NCI-H345 (cell line): ENCODE results near the gene CEBPB.
"Not testable (repeated sequence)": the region's sequence is repeated elsewhere in the genome, so short reads cannot be mapped to it uniquely, and the experiment has no call there.

Experiments used
- DNase-seq: peaks from one replicate; lab custom pipeline; 2025; lab: John Stamatoyannopoulos, UW

The CEBPB gene

GRCh38 chr20:50170549-50171220, 19.9 kb upstream of the CEBPB start:
- no peak for DNase-seq

- DNase-seq = no peak
These were observed 18.1 kb upstream of the CEBPB start for GRCh38 chr20:50172347-50173013.

DNA sequence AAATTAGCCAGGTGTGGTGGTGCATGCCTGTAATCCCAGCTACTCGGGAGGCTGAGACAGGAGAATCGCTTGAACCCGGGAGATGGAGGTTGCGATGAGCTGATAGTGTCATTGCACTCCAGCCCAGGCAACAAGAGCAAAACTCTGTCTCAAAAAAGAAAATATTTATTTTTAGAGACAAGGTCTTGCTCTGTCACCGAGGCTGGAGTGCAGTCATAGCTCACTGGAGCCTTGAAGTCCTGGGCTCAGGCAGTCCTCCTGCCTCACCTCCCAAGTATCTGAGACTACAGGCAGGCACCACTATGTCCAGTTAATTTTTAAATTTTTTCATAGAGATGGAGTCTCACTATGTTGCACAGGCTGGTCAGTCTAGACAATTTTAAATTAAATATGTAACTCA, 16.2 kb upstream of the CEBPB start:
- no peak for DNase-seq

GRCh38 chr20:50175938-50176933, 14.4 kb upstream of the CEBPB start:
- no peak for DNase-seq

- not testable (repeated sequence) for DNase-seq
These were observed 12.0 kb upstream of the CEBPB start for GRCh38 chr20:50178672-50179071.

DNA sequence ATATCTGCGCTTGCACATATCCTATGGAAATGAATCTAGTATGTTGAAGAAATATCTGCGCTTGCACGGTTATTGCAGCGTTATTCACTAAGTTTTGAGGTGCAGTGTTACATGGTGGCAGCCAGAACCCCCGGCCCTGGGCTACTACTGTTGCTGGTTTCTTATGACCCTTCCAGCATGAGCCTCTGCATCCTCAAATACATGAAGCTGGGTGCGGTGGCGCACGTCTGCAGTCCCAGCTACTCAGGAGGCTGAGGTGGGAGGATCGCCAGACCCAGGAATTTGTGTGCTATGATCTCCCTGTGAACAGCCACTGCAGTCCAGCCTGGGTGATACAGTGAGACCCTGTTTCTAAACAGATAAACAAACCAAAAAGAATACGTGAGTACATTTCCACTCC, 9.3 kb upstream of the CEBPB start:
- no peak for DNase-seq

DNA sequence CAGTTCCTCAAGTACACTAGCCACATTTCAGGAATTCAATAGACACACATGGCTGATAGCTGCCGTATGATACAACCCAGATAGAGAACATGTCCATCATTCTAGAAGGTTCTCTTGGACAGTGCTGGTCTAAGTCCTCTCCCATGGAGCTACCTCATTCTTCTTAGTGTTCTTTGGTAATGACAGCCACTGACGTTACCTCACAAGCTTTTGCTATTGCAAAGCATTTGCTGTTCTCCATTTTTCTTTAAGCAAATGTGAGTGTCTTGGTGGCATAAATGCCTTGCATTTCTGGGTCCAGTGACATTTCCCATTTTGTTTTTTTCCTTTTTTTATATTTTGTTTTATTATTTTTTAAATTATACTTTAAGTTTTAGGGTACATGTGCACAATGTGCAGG, 8.3 kb upstream of the CEBPB start:
- DNase-seq = no peak

DNA sequence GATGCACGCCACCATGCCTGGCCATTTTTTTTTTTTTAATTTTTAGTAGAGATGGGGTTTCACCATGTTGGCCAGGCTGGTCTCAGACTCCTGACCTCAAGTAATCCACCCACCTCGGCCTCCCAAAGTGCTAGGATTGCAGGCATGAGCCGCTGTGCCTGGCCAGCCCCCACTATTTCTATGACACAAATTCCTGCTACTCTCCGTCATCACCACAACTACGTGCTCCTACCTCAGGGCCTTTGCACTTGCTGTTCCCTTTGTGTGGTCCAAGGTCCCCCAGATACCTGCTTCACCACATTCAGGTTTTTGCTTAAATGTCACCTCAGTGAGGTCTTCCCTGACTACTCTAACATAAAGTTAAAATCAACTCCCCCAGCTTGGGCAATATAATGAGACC, 5.2 kb upstream of the CEBPB start:
- DNase-seq = no peak

DNA sequence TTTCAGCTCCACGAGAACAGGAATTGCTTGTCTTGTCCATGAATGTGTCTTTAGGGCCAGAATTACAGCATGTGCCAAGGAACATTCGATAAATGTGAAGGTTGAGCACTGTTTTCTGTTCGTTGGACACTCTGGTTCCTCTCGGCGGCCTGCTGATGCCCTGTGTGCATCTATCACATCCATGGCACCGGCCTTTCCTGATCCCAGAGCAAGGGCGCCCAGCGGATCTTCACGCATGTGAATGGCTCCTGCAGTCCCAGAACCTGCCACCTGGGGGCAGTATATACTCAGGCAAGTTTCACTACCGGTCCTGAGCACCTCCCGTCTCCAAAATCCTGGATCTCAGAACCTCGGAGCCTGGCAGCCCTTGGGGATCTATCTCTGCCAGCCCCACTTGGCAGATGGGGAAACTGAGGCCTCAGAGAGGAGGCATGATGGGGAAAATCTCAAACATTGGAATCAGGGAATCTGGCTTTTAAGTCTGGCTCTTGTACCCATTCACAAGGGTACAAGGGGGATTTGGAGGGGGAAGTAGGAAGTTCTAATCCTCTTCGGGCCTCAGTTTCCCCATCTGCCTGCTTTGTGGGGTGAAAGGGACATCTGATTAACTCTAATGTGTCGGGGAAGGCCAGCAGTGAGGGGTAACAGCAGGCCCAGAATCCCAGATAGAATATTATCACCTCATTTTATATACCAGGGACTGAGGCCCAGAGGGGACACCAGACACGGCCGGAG, 4.3 kb upstream of the CEBPB start:
- peak; percentile 94 for DNase-seq

DNA sequence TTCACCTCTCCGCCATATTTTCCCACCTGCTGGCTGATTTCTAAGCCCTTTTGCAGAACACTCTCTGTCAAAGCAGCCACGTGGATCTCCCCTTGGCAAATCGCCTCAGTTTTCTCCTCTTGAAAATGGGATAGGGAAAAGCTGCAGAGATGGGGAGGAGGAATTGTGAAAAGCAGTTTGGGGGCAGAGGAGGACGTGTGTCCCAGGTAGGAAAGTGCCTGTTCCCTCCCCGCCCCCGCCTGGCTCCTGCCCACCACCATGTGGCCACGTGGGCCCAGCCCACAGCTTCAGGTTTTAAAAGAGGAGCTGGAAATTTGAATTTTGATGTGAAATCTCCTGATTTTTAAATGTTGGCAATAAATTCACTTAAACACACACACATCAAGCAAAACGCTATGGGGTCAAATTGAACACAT, 3.6 kb upstream of the CEBPB start:
- no peak for DNase-seq

GRCh38 chr20:50187403-50188051, 3.1 kb upstream of the CEBPB start:
- DNase-seq = peak; percentile 36

DNA sequence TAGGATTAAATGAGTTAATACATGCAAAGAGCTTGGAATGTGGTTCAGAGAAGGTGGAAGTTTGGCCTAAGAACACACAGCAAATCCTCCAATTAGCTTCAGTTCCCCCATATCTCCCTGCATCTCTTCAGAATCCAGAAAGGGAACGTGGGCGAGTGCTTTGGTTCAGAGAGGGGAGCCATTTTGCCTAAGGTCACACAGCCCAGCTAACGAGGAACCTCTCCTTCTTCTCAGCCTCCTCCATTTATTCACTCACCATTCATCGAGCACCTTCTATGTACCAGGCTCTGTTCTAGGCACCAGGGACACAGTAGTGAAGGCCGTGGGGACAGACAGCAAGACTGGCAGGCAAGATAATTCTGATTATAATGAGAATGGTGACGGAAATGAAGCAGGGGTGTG, 2.3 kb upstream of the CEBPB start:
- DNase-seq = no peak

DNA sequence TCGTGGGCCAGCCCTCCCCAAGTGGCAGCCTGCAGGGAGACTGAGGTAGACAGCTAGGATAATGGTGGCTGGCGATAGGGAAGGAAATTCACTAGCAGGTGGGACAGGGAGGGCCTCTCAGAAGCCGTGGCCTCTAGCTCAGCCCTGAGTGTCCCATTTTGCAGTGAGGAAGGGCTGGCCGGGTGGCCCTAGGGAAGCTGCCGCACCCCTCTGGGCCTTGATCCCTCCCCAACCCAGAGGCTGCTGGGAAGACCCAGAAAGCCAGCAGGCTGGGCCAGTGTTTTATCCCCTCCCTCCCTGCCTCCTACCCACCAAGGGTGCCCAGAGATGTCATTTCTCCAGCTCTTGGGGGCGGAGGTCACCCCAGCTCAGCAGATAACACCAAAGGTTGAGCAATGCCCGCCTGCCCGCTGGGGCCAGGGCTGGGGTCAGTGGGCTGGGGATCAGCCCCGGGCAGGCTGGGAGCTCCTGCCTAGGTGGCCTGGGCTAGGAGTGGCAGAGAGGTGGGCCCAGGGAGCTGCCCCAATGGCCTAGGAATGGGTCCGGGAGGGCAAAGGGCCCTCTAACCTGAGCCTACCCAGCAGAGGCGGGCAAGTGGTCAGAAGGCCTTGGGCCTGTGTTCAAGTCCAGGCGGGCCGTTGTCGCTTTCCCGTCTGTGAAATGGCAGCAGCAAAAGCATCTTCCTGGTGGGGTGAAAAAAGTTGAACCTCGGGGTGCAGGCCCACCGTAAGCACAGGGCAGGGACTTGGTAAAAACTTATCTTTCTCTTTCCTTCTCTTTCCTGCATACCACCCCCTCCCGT, 1.6 kb upstream of the CEBPB start:
- no peak for DNase-seq

- peak; percentile 62 for DNase-seq
These were observed 864 bp upstream of the CEBPB start for GRCh38 chr20:50189681-50190250.

- peak; percentile 66 for DNase-seq
These were observed 474 bp downstream of the CEBPB start for GRCh38 chr20:50191065-50191543.

- peak; percentile 65 for DNase-seq
These were observed 1.1 kb downstream of the CEBPB start for GRCh38 chr20:50191544-50192363.

DNA sequence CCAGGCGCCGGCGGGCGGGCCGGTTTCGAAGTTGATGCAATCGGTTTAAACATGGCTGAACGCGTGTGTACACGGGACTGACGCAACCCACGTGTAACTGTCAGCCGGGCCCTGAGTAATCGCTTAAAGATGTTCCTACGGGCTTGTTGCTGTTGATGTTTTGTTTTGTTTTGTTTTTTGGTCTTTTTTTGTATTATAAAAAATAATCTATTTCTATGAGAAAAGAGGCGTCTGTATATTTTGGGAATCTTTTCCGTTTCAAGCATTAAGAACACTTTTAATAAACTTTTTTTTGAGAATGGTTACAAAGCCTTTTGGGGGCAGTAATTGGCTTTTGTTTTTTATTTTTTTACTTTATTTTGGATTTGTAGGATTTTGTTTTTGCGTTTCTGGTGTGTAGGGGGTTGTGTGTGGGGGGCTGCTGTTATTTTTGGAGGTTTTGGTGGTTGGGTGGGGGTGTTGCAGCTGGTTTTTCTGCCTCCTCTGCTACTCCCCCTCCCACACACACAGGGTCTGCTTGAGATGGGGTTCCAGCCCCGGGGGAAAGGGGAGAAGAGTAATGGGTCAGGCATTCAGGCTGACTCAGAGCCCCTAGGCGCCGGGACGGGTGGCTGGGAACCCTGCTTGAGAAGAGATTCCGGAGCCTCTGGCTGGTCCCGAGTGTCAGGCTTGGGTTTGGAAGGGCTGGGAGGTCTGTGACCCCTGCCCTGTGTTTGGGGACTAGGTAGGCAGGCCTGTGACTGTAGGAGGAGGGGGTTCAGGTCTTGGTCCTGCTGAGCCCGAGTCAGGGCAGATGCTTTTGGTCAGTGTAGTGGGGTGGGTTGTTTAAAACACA, 2.0 kb downstream of the CEBPB start:
- DNase-seq = peak; percentile 91

DNA sequence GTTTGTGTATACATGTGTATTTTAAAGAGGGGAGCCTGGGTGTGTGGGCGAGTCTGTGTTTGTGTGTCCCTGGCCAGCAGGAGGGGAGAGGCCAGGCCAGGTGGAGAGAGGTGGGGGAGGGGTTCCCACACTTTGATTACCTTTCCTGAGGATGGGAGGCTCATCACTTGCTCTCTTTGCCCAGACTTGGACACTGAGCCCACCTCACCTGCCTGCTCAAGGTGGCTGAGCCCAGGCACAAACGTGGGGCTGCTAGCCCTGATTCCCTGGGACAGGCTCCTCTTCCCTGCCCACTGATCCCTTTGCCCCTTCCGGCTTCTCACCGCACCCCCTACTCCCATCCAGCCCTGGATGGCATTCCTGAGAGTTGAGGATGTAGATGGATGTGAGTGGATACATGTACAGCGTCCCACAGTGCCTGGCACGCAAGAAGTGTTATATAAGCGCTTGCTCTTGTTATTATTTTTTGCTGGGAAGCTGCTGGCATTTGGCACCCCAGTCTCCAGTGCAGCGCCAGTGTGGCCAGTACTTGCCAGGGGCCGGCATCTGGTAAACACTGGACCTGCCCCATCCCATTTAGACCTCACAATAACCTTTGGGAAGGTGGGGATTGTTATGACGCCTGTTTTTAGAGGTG, 2.7 kb downstream of the CEBPB start:
- no peak for DNase-seq
